ENCODE results near the gene ITPR2.

Gene ITPR2

GRCh38 chr12:26821212-26821701 is 11.7 kb downstream of the ITPR2 start:
- no peak for DNase-seq (ENCODE audit: low read depth in 2 of 2)

- DNase-seq (ENCODE audit: low read depth in 2 of 2): no peak
Measured at GRCh38 chr12:26818636-26819035, 14.4 kb downstream of the ITPR2 start.

- DNase-seq (ENCODE audit: low read depth in 2 of 2): no peak
Measured at GRCh38 chr12:26818201-26818600, 14.8 kb downstream of the ITPR2 start.

GRCh38 chr12:26817183-26817591 is 15.8 kb downstream of the ITPR2 start:
- DNase-seq (ENCODE audit: low read depth in 2 of 2): no peak

GRCh38 chr12:26813812-26814211 is 19.2 kb downstream of the ITPR2 start:
- DNase-seq (ENCODE audit: low read depth in 2 of 2): no peak

GRCh38 chr12:26810330-26810729 is 22.7 kb downstream of the ITPR2 start:
- DNase-seq (ENCODE audit: low read depth in 2 of 2): no peak

GRCh38 chr12:26809611-26810285 is 23.2 kb downstream of the ITPR2 start:
- DNase-seq (ENCODE audit: low read depth in 2 of 2): no peak

GRCh38 chr12:26808766-26809476 is 24.1 kb downstream of the ITPR2 start:
- DNase-seq (ENCODE audit: low read depth in 2 of 2): no peak

GRCh38 chr12:26807292-26807691 is 25.7 kb downstream of the ITPR2 start:
- no peak for DNase-seq (ENCODE audit: low read depth in 2 of 2)

- DNase-seq (ENCODE audit: low read depth in 2 of 2): no peak
Measured at GRCh38 chr12:26806556-26806955, 26.4 kb downstream of the ITPR2 start.

- DNase-seq (ENCODE audit: low read depth in 2 of 2): no peak
Measured at GRCh38 chr12:26805401-26805971, 27.5 kb downstream of the ITPR2 start.

- no peak for DNase-seq (ENCODE audit: low read depth in 2 of 2)
Measured at GRCh38 chr12:26803552-26803951, 29.4 kb downstream of the ITPR2 start.

GRCh38 chr12:26801486-26801885 is 31.5 kb downstream of the ITPR2 start:
- DNase-seq (ENCODE audit: low read depth in 2 of 2): no peak

GRCh38 chr12:26800858-26801257 is 32.1 kb downstream of the ITPR2 start:
- DNase-seq (ENCODE audit: low read depth in 2 of 2): no peak

GRCh38 chr12:26800347-26800746 is 32.6 kb downstream of the ITPR2 start:
- DNase-seq (ENCODE audit: low read depth in 2 of 2): no peak

GRCh38 chr12:26799741-26800140 is 33.3 kb downstream of the ITPR2 start:
- no peak for DNase-seq (ENCODE audit: low read depth in 2 of 2)

- no peak for DNase-seq (ENCODE audit: low read depth in 2 of 2)
Measured at GRCh38 chr12:26798640-26799039, 34.4 kb downstream of the ITPR2 start.

- DNase-seq (ENCODE audit: low read depth in 2 of 2): no peak
Measured at GRCh38 chr12:26798023-26798422, 35.0 kb downstream of the ITPR2 start.

- no peak for DNase-seq (ENCODE audit: low read depth in 2 of 2)
Measured at GRCh38 chr12:26795910-26796309, 37.1 kb downstream of the ITPR2 start.

GRCh38 chr12:26791301-26791791 is 41.6 kb downstream of the ITPR2 start:
- no peak for DNase-seq (ENCODE audit: low read depth in 2 of 2)

- DNase-seq (ENCODE audit: low read depth in 2 of 2): no peak
Measured at GRCh38 chr12:26790645-26790994, 42.4 kb downstream of the ITPR2 start.

GRCh38 chr12:26789731-26790644 is 43.0 kb downstream of the ITPR2 start:
- no peak for DNase-seq (ENCODE audit: low read depth in 2 of 2)
